GM13977 (cell line): ENCODE measurements around the gene YPEL5.

ENCODE experiments used
- DNase-seq: peaks from one replicate; pipeline ENCODE4 v3.0.0; 2012; ENCODE audit warnings: low spot score
- in situ Hi-C: fragments of 300-500 bp; cut with MboI; formaldehyde crosslinking; loops from one replicate; pipeline ENCODE4 v1.12.0; 2022; ENCODE audit warnings: low sequenced_read_pairs, low pct_unique_long_range_greater_than_20kb, mixed read lengths, inconsistent platforms; ENCODE audit not compliant: unreplicated experiment
- TF ChIP-seq, protein P1 (sequence below): IDR thresholded peaks from 2 replicates; pipeline ENCODE4 v1.5.1; 2012; ENCODE audit warnings: mild to moderate bottlenecking, control low read depth; ENCODE audit not compliant: insufficient read depth; ENCODE audit errors: extremely low read depth, missing control alignments

Gene YPEL5

DNA sequence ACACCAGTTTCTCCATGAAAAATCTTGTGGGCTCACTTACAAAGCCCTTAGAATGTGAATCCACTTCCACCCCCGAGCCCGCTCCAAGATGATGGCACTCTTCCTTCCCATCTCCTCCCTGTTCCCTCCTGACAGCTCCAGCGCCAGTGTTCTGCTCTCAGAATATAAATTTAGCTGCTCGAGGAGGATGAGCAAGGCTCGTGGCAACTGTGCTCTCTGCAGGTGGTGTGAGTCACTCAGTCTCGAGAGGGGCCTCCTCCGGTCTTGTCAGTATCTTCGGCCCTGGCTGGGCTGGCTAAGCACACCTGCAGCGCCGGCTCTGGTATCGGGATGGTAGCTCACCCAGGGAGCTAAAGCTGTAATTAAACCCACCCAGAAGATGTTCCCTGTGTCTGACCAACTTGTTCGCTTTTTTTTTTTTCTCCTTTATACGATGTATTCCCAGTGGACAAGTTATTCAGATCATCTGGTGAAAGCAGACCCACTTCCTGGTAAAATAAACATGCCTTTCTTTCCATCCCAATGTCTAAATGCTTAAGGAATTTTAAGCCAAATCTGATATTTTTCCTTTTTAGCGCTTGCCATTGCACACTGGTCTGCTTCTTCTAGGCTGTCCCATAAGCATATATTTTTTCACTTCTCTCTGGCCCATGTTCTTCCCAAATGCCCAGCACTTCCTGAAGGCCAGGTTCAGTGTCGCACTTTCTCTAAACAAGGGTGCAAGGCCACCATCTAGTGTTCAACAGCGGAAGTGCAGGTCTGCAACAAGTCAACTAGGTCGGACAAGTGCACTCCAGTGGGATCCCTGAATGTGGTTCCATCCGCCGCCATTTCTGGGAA, 31.4 kb upstream of the YPEL5 start:
- in situ Hi-C loops = no loop called here
- DNase-seq = peak; percentile 67
- TF ChIP-seq, protein P1, sequence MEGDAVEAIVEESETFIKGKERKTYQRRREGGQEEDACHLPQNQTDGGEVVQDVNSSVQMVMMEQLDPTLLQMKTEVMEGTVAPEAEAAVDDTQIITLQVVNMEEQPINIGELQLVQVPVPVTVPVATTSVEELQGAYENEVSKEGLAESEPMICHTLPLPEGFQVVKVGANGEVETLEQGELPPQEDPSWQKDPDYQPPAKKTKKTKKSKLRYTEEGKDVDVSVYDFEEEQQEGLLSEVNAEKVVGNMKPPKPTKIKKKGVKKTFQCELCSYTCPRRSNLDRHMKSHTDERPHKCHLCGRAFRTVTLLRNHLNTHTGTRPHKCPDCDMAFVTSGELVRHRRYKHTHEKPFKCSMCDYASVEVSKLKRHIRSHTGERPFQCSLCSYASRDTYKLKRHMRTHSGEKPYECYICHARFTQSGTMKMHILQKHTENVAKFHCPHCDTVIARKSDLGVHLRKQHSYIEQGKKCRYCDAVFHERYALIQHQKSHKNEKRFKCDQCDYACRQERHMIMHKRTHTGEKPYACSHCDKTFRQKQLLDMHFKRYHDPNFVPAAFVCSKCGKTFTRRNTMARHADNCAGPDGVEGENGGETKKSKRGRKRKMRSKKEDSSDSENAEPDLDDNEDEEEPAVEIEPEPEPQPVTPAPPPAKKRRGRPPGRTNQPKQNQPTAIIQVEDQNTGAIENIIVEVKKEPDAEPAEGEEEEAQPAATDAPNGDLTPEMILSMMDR = peak; percentile 91

GRCh38 chr2:30115981-30116285, 30.9 kb upstream of the YPEL5 start:
- in situ Hi-C loops = no loop called here
- no peak for DNase-seq
- TF ChIP-seq, protein P1 = no peak

GRCh38 chr2:30122362-30122761, 24.4 kb upstream of the YPEL5 start:
- no peak for DNase-seq
- TF ChIP-seq, protein P1 = no peak
- in situ Hi-C loops = no loop called here

GRCh38 chr2:30127016-30127893, 19.6 kb upstream of the YPEL5 start:
- no peak for DNase-seq
- in situ Hi-C loops = no loop called here
- TF ChIP-seq, protein P1 = no peak

DNA sequence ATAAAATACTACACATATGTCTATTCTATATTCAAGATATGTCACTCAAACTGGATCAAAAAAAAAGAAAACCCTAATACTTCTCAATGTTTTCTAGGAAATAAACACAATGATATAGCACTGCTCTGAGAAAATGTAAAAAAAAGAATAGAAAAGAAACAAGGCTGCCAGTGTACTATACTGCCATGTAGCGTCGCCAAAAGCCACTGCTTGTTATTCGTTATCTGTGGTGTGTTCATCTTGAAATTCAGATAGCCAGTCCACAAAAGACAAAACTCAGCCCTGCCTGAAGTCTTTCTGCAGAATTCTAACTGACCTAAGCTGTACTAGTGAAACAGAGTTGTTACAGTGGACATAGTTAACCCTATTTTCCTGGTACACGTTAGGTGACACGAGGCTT, 12.2 kb upstream of the YPEL5 start:
- TF ChIP-seq, protein P1 = no peak
- in situ Hi-C loops = no loop called here
- no peak for DNase-seq

- TF ChIP-seq, protein P1 = no peak
- in situ Hi-C loops = no loop called here
- DNase-seq = no peak
Observed at GRCh38 chr2:30135541-30135940, 11.3 kb upstream of the YPEL5 start.
